ENCODE data around the gene F2RL2. TPM values are rescaled to one million over a fixed set of nuclear protein-coding genes. Genes with fewer than 3 reads are reported as not detected.
A peak's percentile ranks its signal among the peaks of the same experiment; 100 is the strongest.

Gene F2RL2
- total and polyA plus RNA-seq, 2 of the 4 experiments (the other 2 are of a cell fraction) = 21.7 to 32.8 TPM

DNA sequence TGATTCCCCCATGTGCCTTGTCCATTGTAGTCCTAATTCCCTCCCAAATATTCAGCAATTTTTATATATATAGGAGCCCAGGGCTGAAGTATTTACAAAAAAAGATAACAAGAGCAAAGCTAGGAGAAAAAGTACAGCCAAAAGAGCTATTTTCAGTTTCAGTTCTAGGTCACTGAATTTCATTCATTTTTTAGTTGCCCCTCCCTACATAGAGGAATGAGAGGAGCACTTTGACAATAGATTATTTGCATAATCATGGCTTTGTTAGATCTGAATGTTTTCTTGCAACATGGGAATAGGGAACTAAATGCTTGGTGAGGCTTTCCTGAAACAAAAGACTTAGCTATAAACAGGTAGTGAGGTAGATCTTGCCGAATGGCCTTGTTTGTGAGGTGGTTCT, 15.3 kb upstream of the F2RL2 start:
- dilution Hi-C loops (cut with HindIII; ENCODE audit: low sequenced_read_pairs, unreplicated experiment) = no loop called here
- Histone ChIP-seq H3K23ac (ENCODE audit: low read depth, low read length) (no peak overlapping the region; the same call in 1 of the 2 replicates), H3K14ac (replicated peaks; ENCODE audit: low read depth, low read length) (0 out of 2 replicates have a peak overlapping the region, but pooled peaks have one; percentile 36), H3K9me3 (ENCODE audit: control insufficient read depth, insufficient read depth, low read length) (no peaks in the 10 kb centered on the region), H3K4me3 (ENCODE audit: insufficient read depth, low read depth, low read length) (no peak overlapping the region), H3K4me1 (ENCODE audit: control insufficient read depth, insufficient read depth, low read length) (peaks cover 10% of the 10 kb centered on the region), H3K56ac (ENCODE audit: extremely low read depth, insufficient read depth, low read length) (no peak overlapping the region), H3K9ac (ENCODE audit: low read depth, low read length) (no peak overlapping the region), H3K18ac (ENCODE audit: low read depth, low read length) (peak overlapping the region; percentile 85; the same call in 1 of the 2 replicates), H2AK5ac (ENCODE audit: low read depth, low read length) (0 out of 2 replicates have a peak overlapping the region, but pooled peaks have one; percentile 20), H3K27ac (ENCODE audit: insufficient read depth, low read length) (no peak overlapping the region), H4K20me1 (ENCODE audit: insufficient read depth, low read length) (no peaks in the 10 kb centered on the region), H3K27me3 (ENCODE audit: control insufficient read depth, insufficient read depth, low read length) (no peaks in the 10 kb centered on the region), H3K9me1 (ENCODE audit: insufficient read depth, low read length) (peaks cover 7% of the 10 kb centered on the region; the same call in 1 of the 2 replicates), H2AK9ac (replicated peaks; ENCODE audit: low read depth, low read length, poor library complexity) (no peak overlapping the region), H3K4me2 (ENCODE audit: low read depth, low read length) (no peak overlapping the region), H3K79me1 (ENCODE audit: low read depth in 1 of 2, low read length in 2 of 2) (no peaks in the 10 kb centered on the region), H2BK5ac (ENCODE audit: low read depth, low read length, poor library complexity, severe bottlenecking) (no peak overlapping the region), H2BK20ac (ENCODE audit: low read depth, low read length) (peak overlapping the region; percentile 34; the same call in 1 of the 2 replicates), H2BK120ac (ENCODE audit: low read depth, low read length) (no peak overlapping the region; the same call in 1 of the 2 replicates), H4K5ac (ENCODE audit: low read depth, low read length) (no peak overlapping the region), H3K36me3 (ENCODE audit: control insufficient read depth, insufficient read depth, low read length) (no peaks in the 10 kb centered on the region), H4K8ac (ENCODE audit: low read depth in 2 of 2, low read length in 2 of 2) (peak overlapping the region in 1 of 2 experiments; percentile 58; a peak in 1 of 4 replicates), H3K4ac (ENCODE audit: low read depth, low read length) (peak overlapping the region; percentile 59; the same call in 1 of the 2 replicates), H2BK15ac (ENCODE audit: low read depth, low read length) (no peak overlapping the region), H2AFZ (replicated peaks; ENCODE audit: low read length, poor library complexity) (no peak overlapping the region), H4K91ac (ENCODE audit: insufficient read depth, low read depth, low read length) (no peak overlapping the region; the same call in 1 of the 2 replicates)
- WGBS, 2 experiments (ENCODE audit: extremely low coverage in 2 of 2, insufficient read length in 1 of 2) = 86% methylated on average over 1 of the region's 1 CpG; no CpG with 5 or more reads in 1 of the 2 experiments
- POLR2A ChIA-PET (ENCODE audit: unreplicated experiment) = interaction anchor here (0.6 kb wide), 1 partner anchor 65 kb away, joined by 8 read pairs; no protein-coding TSS in a partner anchor
- in situ Hi-C loops (cut with MboI; ENCODE audit: low sequenced_read_pairs) = no loop called here
- no peak for DNase-seq
- intact Hi-C loops (cut with micrococcal nuclease) = loop anchor here (1.0 kb wide), 1 partner anchor 42 kb away; no protein-coding TSS in a partner anchor
- peak; percentile 36; the same call in 1 of the 2 replicates for ATAC-seq (ENCODE audit: low read depth)
- CTCF ChIA-PET = interaction anchor here (1.2 kb wide), 1 partner anchor 16 kb away, joined by 3 read pairs; no protein-coding TSS in a partner anchor
- BruUV-seq (replicated peaks) = no TSS peak
- TF ChIP-seq MXI1 (IDR thresholded peaks at IDR 0.05; ENCODE audit: borderline replicate concordance, low read depth, low read length) (no peak), BHLHE40 (IDR thresholded peaks at IDR 0.05; ENCODE audit: low read depth, low read length) (no peak), SMC3 (IDR thresholded peaks at IDR 0.05; ENCODE audit: low read depth, low read length) (no peak), CTCF (conservative IDR thresholded peaks at IDR 0.05; ENCODE audit: low read depth, low read length) (no peak), FOS (IDR thresholded peaks at IDR 0.05; ENCODE audit: low read depth, low read length) (no peak), ELK1 (IDR thresholded peaks at IDR 0.05; ENCODE audit: borderline replicate concordance, low read depth, low read length) (no peak), USF2 (IDR thresholded peaks at IDR 0.05; ENCODE audit: low read depth, low read length) (no peak), MAZ (IDR thresholded peaks at IDR 0.05; ENCODE audit: borderline replicate concordance, low read depth, low read length) (no peak)

Measured in IMR-90 (cell line).